HCT116 (cell line): ENCODE measurements around the gene PPP1R37. TPM values are rescaled to one million over a fixed set of nuclear protein-coding genes. Genes with fewer than 3 reads are reported as not detected.

Experiments
- ATAC-seq: fragments of 200-7000 bp; cut with Tn5 transposase; 2 replicates; pipeline ENCODE4 v1.9.1; 2020; ENCODE audit warnings: mild to moderate bottlenecking, moderate library complexity
- BruUV-seq: library from RNA; stranded (reverse); fragments of 400-500 nt; replicated peaks from 2 replicates; lab custom pipeline; 2021; lab: Mats Ljungman, UMichigan
- CTCF ChIA-PET: fragments of 300-600 bp; sonication (Branson Sonifier 250); formaldehyde crosslinking; loops from one replicate; lab custom pipeline; 2021; ENCODE audit warnings: antibody characterized with exemption; lab: Charles Lee
- POLR2A ChIA-PET: fragments of 300-600, 350-600 bp; sonication (Branson Sonifier 250); formaldehyde crosslinking; loops from one replicate; lab custom pipeline; 2021; ENCODE audit warnings: antibody characterized with exemption; lab: Charles Lee
- RAD21 ChIA-PET, 2 experiments: fragments of 300-600 bp; sonication (Branson Sonifier 250); formaldehyde crosslinking; loops; one replicate each; lab custom pipeline; 2023; ENCODE audit warnings: low total read pairs in 2 of 2; ENCODE audit not compliant: uncharacterized antibody in 2 of 2, unreplicated experiment in 2 of 2, low non-redundant PET in 1 of 2; lab: Charles Lee
- DNase-seq: peaks from one replicate; pipeline ENCODE4 v3.0.0-alpha.2; 2010; ENCODE audit warnings: low read depth, low spot score
- H2AFZ ChIP-seq: fragments of 200-600 bp; shearing (Covaris generic), sonication (generic); 2 replicates; pipeline ENCODE4 v1.6.1; 2017; ENCODE audit warnings: low read depth, mixed run types, mixed read lengths, antibody characterized with exemption, low read length; ENCODE audit not compliant: poor library complexity, severe bottlenecking
- H3K27ac ChIP-seq: 2 replicates; pipeline ENCODE4 v1.5.1; 2012; ENCODE audit warnings: low read depth, low read length
- H3K27me3 ChIP-seq: fragments of 200-600 bp; sonication (generic); 2 replicates; pipeline ENCODE4 v1.6.1; 2016; ENCODE audit warnings: mixed run types, low read length, mixed read lengths; ENCODE audit not compliant: insufficient read depth
- H3K36me3 ChIP-seq, 2 experiments: fragments of 200-500 bp in 1 of 2; fragments of 200-600 bp in 1 of 2; sonication (Bioruptor generic) in 1 of 2; sonication (generic) in 1 of 2; 2 replicates each; pipeline versions ENCODE4 v1.5.1 to v1.6.1; 2014 to 2016; ENCODE audit warnings: low read length in 2 of 2, inconsistent platforms in 1 of 2, mixed read lengths in 1 of 2, mixed run types in 1 of 2; ENCODE audit not compliant: insufficient read depth in 2 of 2, control insufficient read depth in 1 of 2
- H3K4me1 ChIP-seq, 2 experiments: fragments of 200-600 bp in 1 of 2; sonication (generic) in 1 of 2; 2 replicates each; pipeline versions ENCODE4 v1.5.1 to v1.6.1; 2012 to 2017; ENCODE audit warnings: low read length in 2 of 2, inconsistent platforms in 1 of 2, mild to moderate bottlenecking in 1 of 2, mixed read lengths in 1 of 2, mixed run types in 1 of 2, moderate library complexity in 1 of 2; ENCODE audit not compliant: insufficient read depth in 2 of 2, control insufficient read depth in 1 of 2
- H3K4me2 ChIP-seq: fragments of 200-600 bp; sonication (generic); 2 replicates; pipeline ENCODE4 v1.6.1; 2017; ENCODE audit warnings: mixed run types, low read length, mixed read lengths
- H3K4me3 ChIP-seq, 2 experiments: fragments of 200-600 bp in 1 of 2; sonication (generic) in 1 of 2; replicated peaks in 1 of 2; 2 replicates each; pipeline ENCODE4 v1.5.1; 2011 to 2016; ENCODE audit warnings: low read length in 2 of 2, control low read depth in 1 of 2, low read depth in 1 of 2, mild to moderate bottlenecking in 1 of 2, mixed read lengths in 1 of 2, mixed run types in 1 of 2
- H3K79me2 ChIP-seq: fragments of 200-600 bp; sonication (generic); 2 replicates; pipeline ENCODE4 v1.6.1; 2017; ENCODE audit warnings: mild to moderate bottlenecking, mixed run types, low read length, moderate library complexity, mixed read lengths; ENCODE audit not compliant: insufficient read depth
- H3K9ac ChIP-seq: fragments of 200-600 bp; sonication (generic); 2 replicates; pipeline ENCODE4 v1.6.1; 2016; ENCODE audit warnings: low read length, mixed read lengths
- H3K9me2 ChIP-seq: fragments of 200-600 bp; sonication (generic), shearing (Covaris generic); 2 replicates; pipeline ENCODE4 v1.6.1; 2017; ENCODE audit warnings: mixed run types, mild to moderate bottlenecking, moderate library complexity; ENCODE audit not compliant: insufficient read depth
- H3K9me3 ChIP-seq, 2 experiments: fragments of 200-500 bp in 1 of 2; fragments of 200-600 bp in 1 of 2; sonication (Bioruptor generic) in 1 of 2; sonication (generic) in 1 of 2; 2 replicates each; pipeline ENCODE4 v1.6.1; 2014 to 2017; ENCODE audit warnings: low read length in 2 of 2, mixed read lengths in 2 of 2, inconsistent platforms in 1 of 2, low read depth in 1 of 2, mild to moderate bottlenecking in 1 of 2, mixed run types in 1 of 2, moderate library complexity in 1 of 2; ENCODE audit not compliant: control insufficient read depth in 1 of 2, insufficient read depth in 1 of 2
- H4K20me1 ChIP-seq: fragments of 200-600 bp; sonication (generic), shearing (Covaris generic); 2 replicates; pipeline ENCODE4 v1.6.1; 2017; ENCODE audit warnings: mixed run types, mild to moderate bottlenecking, moderate library complexity; ENCODE audit not compliant: insufficient read depth
- ATF3 ChIP-seq: IDR thresholded peaks from 2 replicates; pipeline ENCODE4 v1.6.1; 2012
- CTCF ChIP-seq, 3 experiments: fragments of 200-600 bp in 1 of 3; sonication (generic) in 1 of 3; IDR thresholded peaks in 2 of 3; conservative IDR thresholded peaks in 1 of 3; 2 replicates each; pipeline ENCODE4 v1.5.1; 2012 to 2017; ENCODE audit warnings: low read depth in 2 of 3, low read length in 2 of 3, antibody characterized with exemption in 1 of 3, borderline replicate concordance in 1 of 3, control low read depth in 1 of 3, mild to moderate bottlenecking in 1 of 3, mixed read lengths in 1 of 3, mixed run types in 1 of 3, moderate library complexity in 1 of 3; ENCODE audit not compliant: insufficient read depth in 1 of 3
- EGR1 ChIP-seq: IDR thresholded peaks from 2 replicates; pipeline ENCODE4 v1.6.1; 2012; ENCODE audit warnings: low read depth
- ELF1 ChIP-seq: IDR thresholded peaks from 2 replicates; pipeline ENCODE4 v1.6.1; 2012; ENCODE audit warnings: low read depth, borderline replicate concordance
- EZH2 ChIP-seq: fragments of 200-600 bp; sonication (generic); IDR thresholded peaks from 2 replicates; pipeline ENCODE4 v1.6.1; 2017; ENCODE audit warnings: antibody characterized with exemption, mixed run types
- EZH2phosphoT487 ChIP-seq: fragments of 200-600 bp; IDR thresholded peaks from 2 replicates; pipeline ENCODE4 v1.6.1; 2018; ENCODE audit warnings: antibody characterized with exemption, borderline replicate concordance
- FOSL1 ChIP-seq: IDR thresholded peaks from 2 replicates; pipeline ENCODE4 v1.6.1; 2012; ENCODE audit warnings: low read depth
- JUND ChIP-seq: IDR thresholded peaks from 2 replicates; pipeline ENCODE4 v1.6.1; 2012
- MAX ChIP-seq: IDR thresholded peaks from 2 replicates; pipeline ENCODE4 v1.6.1; 2012
- POLR2A ChIP-seq: IDR thresholded peaks from 2 replicates; pipeline ENCODE4 v1.7.0; 2011; ENCODE audit warnings: borderline replicate concordance; ENCODE audit not compliant: insufficient read depth, insufficient read length; ENCODE audit errors: extremely low read depth
- RAD21 ChIP-seq: IDR thresholded peaks from 2 replicates; pipeline ENCODE4 v1.6.1; 2012; ENCODE audit warnings: low read depth, mild to moderate bottlenecking
- REST ChIP-seq: IDR thresholded peaks from 2 replicates; pipeline ENCODE4 v1.6.1; 2012; ENCODE audit warnings: low read depth
- SIN3A ChIP-seq: IDR thresholded peaks from 2 replicates; pipeline ENCODE4 v1.6.1; 2012; ENCODE audit warnings: low read depth
- SP1 ChIP-seq: IDR thresholded peaks from 2 replicates; pipeline ENCODE4 v1.6.1; 2012; ENCODE audit warnings: low read depth
- TCF7L2 ChIP-seq: IDR thresholded peaks from 2 replicates; pipeline ENCODE4 v1.7.0; 2011; ENCODE audit warnings: borderline replicate concordance, inconsistent platforms; ENCODE audit not compliant: insufficient read depth, insufficient read length; ENCODE audit errors: extremely low read depth
- ZBTB33 ChIP-seq: IDR thresholded peaks from 2 replicates; pipeline ENCODE4 v1.6.1; 2011; ENCODE audit warnings: mild to moderate bottlenecking, low read length, moderate library complexity; ENCODE audit not compliant: insufficient replicate concordance; ENCODE audit errors: extremely low read depth
- intact Hi-C: fragments of 100-400 bp; cut with micrococcal nuclease; formaldehyde crosslinking; loops from 2 replicates; pipeline ENCODE4 v1.10.0; 2022
- total RNA-seq: library from RNA; stranded (reverse); gene quantifications from one replicate; pipeline ENCODE4 v1.2.1, GENCODE V29; 2021; ENCODE audit not compliant: unreplicated experiment

PPP1R37 gene
- total RNA-seq, 1 experiment from 2014 or later = 32.7 TPM

GRCh38 chr19:45191375-45191774 is 98.4 kb downstream of the PPP1R37 start (continued):
- no peak for TF ChIP-seq ZBTB33
- no peak for TF ChIP-seq TCF7L2
- no peak for TF ChIP-seq SIN3A
- no peak for TF ChIP-seq ELF1

GRCh38 chr19:45195764-45196163 is 102.8 kb downstream of the PPP1R37 start:
- intact Hi-C loops = no loop called here
- no peaks in the 10 kb centered on the region for H3K79me2 ChIP-seq
- no peak overlapping the region for H3K4me3 ChIP-seq
- no peaks in the 10 kb centered on the region for H3K27me3 ChIP-seq
- ATAC-seq = no peak
- no peak for DNase-seq
- H3K36me3 ChIP-seq = no peaks in the 10 kb centered on the region
- BruUV-seq = no TSS peak
- no peaks in the 10 kb centered on the region for H3K9me3 ChIP-seq
- no peaks in the 10 kb centered on the region for H4K20me1 ChIP-seq
- no peak overlapping the region for H3K9ac ChIP-seq
- POLR2A ChIA-PET = no interaction called here
- no peak overlapping the region for H3K27ac ChIP-seq
- H3K4me2 ChIP-seq = no peak overlapping the region
- no peaks in the 10 kb centered on the region for H3K9me2 ChIP-seq
- RAD21 ChIA-PET = no interaction called here
- no peaks in the 10 kb centered on the region; a peak in 1 of 4 replicates for H3K4me1 ChIP-seq
- no peak overlapping the region for H2AFZ ChIP-seq
- CTCF ChIA-PET = no interaction called here
- no peak for TF ChIP-seq ZBTB33
- TF ChIP-seq EGR1 = no peak
- no peak for TF ChIP-seq POLR2A
- TF ChIP-seq EZH2 = no peak
- TF ChIP-seq EZH2phosphoT487 = no peak
- no peak for TF ChIP-seq ATF3
- no peak for TF ChIP-seq JUND
- TF ChIP-seq MAX = no peak
- TF ChIP-seq SP1 = no peak
- no peak for TF ChIP-seq RAD21
- TF ChIP-seq REST = no peak
- no peak for TF ChIP-seq CTCF (IDR thresholded peaks at IDR 0.05 in 2 of 3, conservative IDR thresholded peaks at IDR 0.05 in 1 of 3; ENCODE audit: borderline replicate concordance in 1 of 3, insufficient read depth in 1 of 3, low read depth in 2 of 3, low read length in 2 of 3)
- no peak for TF ChIP-seq FOSL1
- no peak for TF ChIP-seq SIN3A
